ENCODE data around the gene KRTAP5-8.
"Not testable (repeated sequence)": the region's sequence is repeated elsewhere in the genome, so short reads cannot be mapped to it uniquely, and the experiment has no call there.

The KRTAP5-8 gene

GRCh38 chr11:71507102-71507501, 30.7 kb upstream of the KRTAP5-8 start:
- no peak overlapping the region for H3K4me3 ChIP-seq (ENCODE audit: low read length in 2 of 2)
- no peaks in the 10 kb centered on the region for H3K27me3 ChIP-seq (ENCODE audit: control insufficient read depth in 2 of 2, insufficient read depth in 2 of 2, low read length in 2 of 2)
- peaks cover 10 to 11% of the 10 kb centered on the region in 2 donors for H3K36me3 ChIP-seq (ENCODE audit: control insufficient read depth in 2 of 2, insufficient read depth in 2 of 2, low read length in 2 of 2)
- H3K27ac ChIP-seq (ENCODE audit: low read depth in 2 of 2, low read length in 2 of 2) = no peak overlapping the region
- H3K9ac ChIP-seq (ENCODE audit: low read depth in 1 of 2, low read length in 2 of 2) = no peak overlapping the region
- H3K9me3 ChIP-seq (ENCODE audit: control insufficient read depth in 2 of 2, low read length in 2 of 2) = peaks cover 0 to 3% of the 10 kb centered on the region in 2 donors
- H3K4me1 ChIP-seq (ENCODE audit: control insufficient read depth in 2 of 2, insufficient read depth in 2 of 2, low read length in 2 of 2) = no peaks in the 10 kb centered on the region

DNA sequence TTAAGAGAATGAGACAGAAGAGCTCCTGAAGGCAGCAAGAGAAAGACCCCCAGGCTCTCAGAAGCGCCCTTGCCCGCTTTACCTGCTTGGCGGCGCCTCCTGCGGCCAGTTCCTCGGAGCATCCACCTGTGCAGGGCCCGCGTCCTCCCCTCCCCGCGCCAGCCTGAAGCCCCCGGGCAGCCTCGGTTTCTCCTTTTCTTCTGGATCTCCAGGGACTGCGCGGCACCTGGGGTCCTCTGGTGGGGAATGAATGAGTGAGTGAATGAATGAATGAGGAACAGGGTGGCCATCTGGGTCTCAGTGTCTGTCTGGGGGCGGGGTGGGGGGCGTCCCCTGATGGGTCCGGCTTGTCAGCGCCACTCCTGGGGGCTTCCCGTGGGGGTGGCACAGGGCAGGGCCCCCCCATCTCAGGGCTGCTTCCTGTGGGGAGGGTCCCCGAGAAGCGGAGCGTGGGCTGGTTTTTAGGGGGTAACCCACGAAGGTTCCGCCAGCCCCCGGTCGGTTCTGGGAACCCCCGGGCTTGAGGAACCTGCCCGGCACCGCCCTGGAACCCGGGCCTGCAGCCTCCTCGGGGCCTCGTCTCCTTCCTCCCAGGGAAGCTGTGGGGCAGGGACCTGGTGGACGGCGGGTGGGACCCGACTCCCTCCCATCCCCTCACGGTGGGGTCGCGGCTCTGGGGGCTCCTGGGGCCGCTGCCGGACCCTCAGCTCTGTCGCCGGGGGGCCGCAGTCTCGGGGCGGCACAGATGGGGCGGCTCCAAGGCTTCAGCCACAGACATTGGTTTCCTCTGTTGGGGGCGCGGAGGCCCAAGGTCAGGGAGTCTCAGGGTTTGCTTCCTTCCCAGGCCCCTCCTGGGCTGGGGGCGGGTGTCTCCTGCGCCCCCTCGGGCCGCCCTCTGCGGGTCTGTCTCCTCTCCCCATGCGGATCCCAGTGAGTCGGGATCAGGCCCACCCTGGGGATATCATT, 19.0 kb upstream of the KRTAP5-8 start:
- Histone ChIP-seq H3K9me3 (ENCODE audit: control insufficient read depth in 2 of 2, low read length in 2 of 2) (no peaks in the 10 kb centered on the region), H3K36me3 (ENCODE audit: control insufficient read depth in 2 of 2, insufficient read depth in 2 of 2, low read length in 2 of 2) (no peaks in the 10 kb centered on the region), H3K4me3 (ENCODE audit: low read length in 2 of 2) (no peak overlapping the region), H3K4me1 (ENCODE audit: control insufficient read depth in 2 of 2, insufficient read depth in 2 of 2, low read length in 2 of 2) (no peaks in the 10 kb centered on the region), H3K9ac (ENCODE audit: low read depth in 1 of 2, low read length in 2 of 2) (no peak overlapping the region), H3K27me3 (ENCODE audit: control insufficient read depth in 2 of 2, insufficient read depth in 2 of 2, low read length in 2 of 2) (no peaks in the 10 kb centered on the region), H3K27ac (ENCODE audit: low read depth in 2 of 2, low read length in 2 of 2) (no peak overlapping the region)

DNA sequence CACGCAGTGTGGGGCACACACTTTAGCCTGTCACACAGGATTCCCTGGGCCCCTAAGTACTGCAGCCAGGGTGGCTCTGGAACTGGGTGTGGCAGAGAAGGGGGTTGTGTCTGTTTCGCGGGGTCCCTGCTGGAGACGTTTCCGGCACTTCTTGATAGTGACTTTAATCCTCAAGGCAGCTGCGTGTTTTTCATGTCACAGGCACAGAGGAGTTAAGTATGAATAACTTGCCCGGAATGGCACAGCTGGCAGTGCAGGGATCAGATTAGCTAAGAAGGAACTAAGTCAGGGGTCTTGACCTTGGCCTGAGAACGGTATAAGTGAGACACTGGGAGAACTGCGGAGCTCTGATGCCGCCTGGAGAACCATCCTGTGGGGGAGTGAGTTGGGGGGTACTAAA, 18.3 kb upstream of the KRTAP5-8 start:
- Histone ChIP-seq H3K27ac (ENCODE audit: low read depth in 2 of 2, low read length in 2 of 2) (no peak overlapping the region), H3K4me3 (ENCODE audit: low read length in 2 of 2) (no peak overlapping the region), H3K9me3 (ENCODE audit: control insufficient read depth in 2 of 2, low read length in 2 of 2) (no peaks in the 10 kb centered on the region), H3K4me1 (ENCODE audit: control insufficient read depth in 2 of 2, insufficient read depth in 2 of 2, low read length in 2 of 2) (no peaks in the 10 kb centered on the region), H3K27me3 (ENCODE audit: control insufficient read depth in 2 of 2, insufficient read depth in 2 of 2, low read length in 2 of 2) (no peaks in the 10 kb centered on the region), H3K36me3 (ENCODE audit: control insufficient read depth in 2 of 2, insufficient read depth in 2 of 2, low read length in 2 of 2) (no peaks in the 10 kb centered on the region), H3K9ac (ENCODE audit: low read depth in 1 of 2, low read length in 2 of 2) (no peak overlapping the region)

DNA sequence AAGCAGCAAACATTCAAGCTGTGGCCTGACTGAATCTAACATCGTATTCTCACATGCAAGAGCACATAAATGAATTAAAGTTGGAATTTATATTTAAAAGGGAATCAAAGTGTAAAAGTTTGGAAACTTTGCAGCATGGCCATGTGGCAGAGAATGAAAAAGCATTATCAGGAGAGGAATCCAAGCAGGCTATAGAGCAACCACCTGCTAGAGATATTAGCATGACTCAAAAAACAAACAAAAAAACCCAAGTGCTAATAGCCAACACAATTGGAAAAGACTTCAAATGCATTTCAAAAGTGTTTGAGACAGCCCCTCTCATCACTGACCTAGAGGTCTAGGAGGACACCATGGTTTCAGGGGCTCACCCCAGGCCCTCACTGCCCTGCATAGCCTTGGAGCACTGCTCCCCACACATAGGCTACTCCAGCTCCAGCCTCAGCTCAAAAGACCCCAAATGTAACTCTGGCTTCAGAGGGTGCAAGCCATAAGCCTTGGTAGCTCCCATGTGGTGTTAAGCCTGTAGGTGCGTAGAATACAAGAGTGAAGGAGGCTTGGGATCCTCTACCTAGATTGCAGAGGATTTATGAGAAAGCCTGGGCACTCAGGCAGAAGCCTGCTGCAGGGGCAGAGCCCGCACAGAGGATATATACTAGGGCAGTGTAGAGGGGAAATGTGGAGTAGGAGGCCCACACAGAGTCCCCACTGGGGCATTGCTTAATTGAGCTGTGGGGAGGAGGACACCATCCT, 12.5 kb upstream of the KRTAP5-8 start:
- Histone ChIP-seq H3K27ac (ENCODE audit: low read depth in 2 of 2, low read length in 2 of 2) (no peak overlapping the region), H3K9me3 (ENCODE audit: control insufficient read depth in 2 of 2, low read length in 2 of 2) (no peaks in the 10 kb centered on the region), H3K36me3 (ENCODE audit: control insufficient read depth in 2 of 2, insufficient read depth in 2 of 2, low read length in 2 of 2) (no peaks in the 10 kb centered on the region), H3K9ac (ENCODE audit: low read depth in 1 of 2, low read length in 2 of 2) (no peak overlapping the region), H3K4me3 (ENCODE audit: low read length in 2 of 2) (no peak overlapping the region), H3K4me1 (ENCODE audit: control insufficient read depth in 2 of 2, insufficient read depth in 2 of 2, low read length in 2 of 2) (no peaks in the 10 kb centered on the region), H3K27me3 (ENCODE audit: control insufficient read depth in 2 of 2, insufficient read depth in 2 of 2, low read length in 2 of 2) (no peaks in the 10 kb centered on the region)

DNA sequence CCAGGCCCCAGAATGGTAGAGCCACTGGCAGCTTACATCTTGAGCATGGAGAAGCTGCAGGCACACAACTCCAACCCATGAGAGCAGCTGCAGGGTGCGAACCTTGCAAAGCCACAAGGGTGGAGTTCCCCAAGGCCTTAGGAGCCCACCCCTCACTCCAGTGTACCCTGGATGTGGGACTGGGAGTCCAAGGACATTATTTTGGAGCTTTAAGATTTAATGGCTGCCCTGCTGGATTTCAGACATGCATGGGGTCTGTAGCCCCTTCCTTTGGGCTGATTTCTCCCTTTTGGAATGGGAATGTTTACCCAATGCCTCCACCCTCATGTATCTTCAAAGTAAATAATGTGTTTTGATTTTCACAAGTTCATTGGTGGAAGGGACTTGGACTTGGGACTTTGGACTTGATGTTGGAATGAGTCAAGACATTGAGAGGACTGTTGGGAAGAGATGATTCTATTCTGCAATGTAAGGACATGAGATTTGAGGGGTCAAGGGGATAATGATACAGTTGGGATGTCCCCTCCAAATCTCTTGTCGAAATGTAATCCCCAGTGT, 11.8 kb upstream of the KRTAP5-8 start:
- Histone ChIP-seq H3K4me1 (ENCODE audit: control insufficient read depth in 2 of 2, insufficient read depth in 2 of 2, low read length in 2 of 2) (no peaks in the 10 kb centered on the region), H3K27me3 (ENCODE audit: control insufficient read depth in 2 of 2, insufficient read depth in 2 of 2, low read length in 2 of 2) (no peaks in the 10 kb centered on the region), H3K36me3 (ENCODE audit: control insufficient read depth in 2 of 2, insufficient read depth in 2 of 2, low read length in 2 of 2) (no peaks in the 10 kb centered on the region), H3K4me3 (ENCODE audit: low read length in 2 of 2) (no peak overlapping the region), H3K27ac (ENCODE audit: low read depth in 2 of 2, low read length in 2 of 2) (no peak overlapping the region), H3K9me3 (ENCODE audit: control insufficient read depth in 2 of 2, low read length in 2 of 2) (no peaks in the 10 kb centered on the region), H3K9ac (ENCODE audit: low read depth in 1 of 2, low read length in 2 of 2) (no peak overlapping the region)

GRCh38 chr11:71526796-71527575, 10.8 kb upstream of the KRTAP5-8 start, which contains the start of gene KRTAP5-7:
Gene KRTAP5-7 (plus strand): TSS chr11:71527267. CDS start chr11:71527301, 34 bp downstream.
- not testable (repeated sequence) for H3K4me3 ChIP-seq (ENCODE audit: low read length in 2 of 2); H3K4me1 ChIP-seq (ENCODE audit: control insufficient read depth in 2 of 2, insufficient read depth in 2 of 2, low read length in 2 of 2); H3K27ac ChIP-seq (ENCODE audit: low read depth in 2 of 2, low read length in 2 of 2); H3K27me3 ChIP-seq (ENCODE audit: control insufficient read depth in 2 of 2, insufficient read depth in 2 of 2, low read length in 2 of 2); H3K9me3 ChIP-seq (ENCODE audit: control insufficient read depth in 2 of 2, low read length in 2 of 2); H3K36me3 ChIP-seq (ENCODE audit: control insufficient read depth in 2 of 2, insufficient read depth in 2 of 2, low read length in 2 of 2); H3K9ac ChIP-seq (ENCODE audit: low read depth in 1 of 2, low read length in 2 of 2)

DNA sequence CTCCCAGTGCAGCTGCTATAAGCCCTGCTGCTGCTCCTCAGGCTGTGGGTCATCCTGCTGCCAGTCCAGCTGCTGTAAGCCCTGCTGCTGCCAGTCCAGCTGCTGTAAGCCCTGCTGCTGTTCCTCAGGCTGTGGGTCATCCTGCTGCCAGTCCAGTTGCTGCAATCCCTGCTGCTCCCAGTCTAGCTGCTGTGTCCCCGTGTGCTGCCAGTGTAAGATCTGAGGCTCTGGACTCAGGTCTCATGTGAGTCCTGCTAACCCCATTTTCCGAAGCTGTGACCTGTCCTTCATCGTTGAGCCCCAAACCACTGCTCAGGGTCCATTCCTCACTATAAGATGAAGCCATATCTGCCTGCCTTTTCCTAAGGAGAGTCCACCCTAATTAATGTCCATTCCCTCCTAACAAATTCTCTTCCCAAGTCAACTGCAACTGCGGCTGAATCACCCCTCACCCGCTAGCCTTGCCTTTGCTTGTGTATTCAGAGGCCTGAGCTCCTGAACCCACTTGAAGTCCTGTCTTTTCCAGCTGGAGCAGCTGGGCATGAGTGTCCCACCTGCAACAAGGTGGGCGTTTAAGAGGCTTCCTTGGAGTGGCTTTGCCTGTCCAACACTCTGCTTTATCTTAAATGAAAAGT, 10.1 kb upstream of the KRTAP5-8 start:
- Histone ChIP-seq H3K27me3 (ENCODE audit: control insufficient read depth in 2 of 2, insufficient read depth in 2 of 2, low read length in 2 of 2) (no peaks in the 10 kb centered on the region), H3K4me1 (ENCODE audit: control insufficient read depth in 2 of 2, insufficient read depth in 2 of 2, low read length in 2 of 2) (no peaks in the 10 kb centered on the region), H3K27ac (ENCODE audit: low read depth in 2 of 2, low read length in 2 of 2) (no peak overlapping the region), H3K9me3 (ENCODE audit: control insufficient read depth in 2 of 2, low read length in 2 of 2) (no peaks in the 10 kb centered on the region), H3K4me3 (ENCODE audit: low read length in 2 of 2) (no peak overlapping the region), H3K36me3 (ENCODE audit: control insufficient read depth in 2 of 2, insufficient read depth in 2 of 2, low read length in 2 of 2) (no peaks in the 10 kb centered on the region), H3K9ac (ENCODE audit: low read depth in 1 of 2, low read length in 2 of 2) (no peak overlapping the region)

DNA sequence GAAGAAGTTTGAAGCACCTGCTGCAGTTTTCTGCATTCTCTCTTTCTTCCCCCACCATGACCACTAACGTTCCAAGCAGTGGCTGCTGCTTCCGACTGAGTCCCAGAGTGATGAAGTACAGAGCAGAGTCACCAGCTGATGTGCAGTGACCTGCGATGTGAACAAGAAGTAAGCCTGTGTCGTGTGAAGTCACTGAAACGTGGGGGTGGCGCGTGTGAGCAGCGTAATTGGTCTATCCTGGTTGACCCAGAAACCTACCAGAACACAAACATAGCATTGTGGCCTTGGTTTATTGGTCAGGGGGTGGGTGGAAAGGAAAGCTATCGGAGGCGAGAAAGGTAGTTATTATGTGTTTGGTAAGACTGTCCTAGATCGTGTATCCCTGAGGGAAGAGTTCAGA, 7.2 kb upstream of the KRTAP5-8 start:
- H3K9ac ChIP-seq (ENCODE audit: low read depth in 1 of 2, low read length in 2 of 2) = no peak overlapping the region
- no peaks in the 10 kb centered on the region for H3K27me3 ChIP-seq (ENCODE audit: control insufficient read depth in 2 of 2, insufficient read depth in 2 of 2, low read length in 2 of 2)
- H3K36me3 ChIP-seq (ENCODE audit: control insufficient read depth in 2 of 2, insufficient read depth in 2 of 2, low read length in 2 of 2) = no peaks in the 10 kb centered on the region
- H3K4me3 ChIP-seq (ENCODE audit: low read length in 2 of 2) = no peak overlapping the region
- no peaks in the 10 kb centered on the region for H3K4me1 ChIP-seq (ENCODE audit: control insufficient read depth in 2 of 2, insufficient read depth in 2 of 2, low read length in 2 of 2)
- no peaks in the 10 kb centered on the region for H3K9me3 ChIP-seq (ENCODE audit: control insufficient read depth in 2 of 2, low read length in 2 of 2)
- no peak overlapping the region for H3K27ac ChIP-seq (ENCODE audit: low read depth in 2 of 2, low read length in 2 of 2)

GRCh38 chr11:71532036-71532610, 5.7 kb upstream of the KRTAP5-8 start:
- H3K4me3 ChIP-seq (ENCODE audit: low read length in 2 of 2) = no peak overlapping the region
- no peaks in the 10 kb centered on the region for H3K36me3 ChIP-seq (ENCODE audit: control insufficient read depth in 2 of 2, insufficient read depth in 2 of 2, low read length in 2 of 2)
- H3K27me3 ChIP-seq (ENCODE audit: control insufficient read depth in 2 of 2, insufficient read depth in 2 of 2, low read length in 2 of 2) = no peaks in the 10 kb centered on the region
- H3K27ac ChIP-seq (ENCODE audit: low read depth in 2 of 2, low read length in 2 of 2) = no peak overlapping the region
- H3K4me1 ChIP-seq (ENCODE audit: control insufficient read depth in 2 of 2, insufficient read depth in 2 of 2, low read length in 2 of 2) = no peaks in the 10 kb centered on the region
- H3K9me3 ChIP-seq (ENCODE audit: control insufficient read depth in 2 of 2, low read length in 2 of 2) = no peaks in the 10 kb centered on the region
- no peak overlapping the region for H3K9ac ChIP-seq (ENCODE audit: low read depth in 1 of 2, low read length in 2 of 2)

Measured in mucosa of rectum (tissue), 2 donors.